ENCODE results near the gene CHMP4A. TPM values are rescaled to one million over a fixed set of nuclear protein-coding genes. Genes with fewer than 3 reads are reported as not detected.

CHMP4A gene
- total and polyA plus RNA-seq, 2 of the 13 experiments (the other 11 are each of a cell fraction or from before 2014, with no cell fraction given), result 83.6 to 113 TPM

GRCh38 chr14:24232121-24232644 is 18.9 kb upstream of the CHMP4A start, which contains the start of gene NEDD8 (continued):
- no peak for TF ChIP-seq REL (CRISPR knock-in tag; conservative IDR thresholded peaks at IDR 0.05)
- TF ChIP-seq ZBTB21 (CRISPR knock-in tag; IDR thresholded peaks at IDR 0.05), result peak; percentile 97
- peak; percentile 30; the same call in 1 of the 2 replicates for TF ChIP-seq HES4 (CRISPR knock-in tag; IDR thresholded peaks at IDR 0.05; ENCODE audit: borderline replicate concordance)
- TF ChIP-seq SP5 (CRISPR knock-in tag; IDR thresholded peaks at IDR 0.05; ENCODE audit: borderline replicate concordance, low read depth), result peak; percentile 48; the same call in 1 of the 2 replicates
- no peak for TF ChIP-seq GATAD2A (CRISPR knock-in tag; IDR thresholded peaks at IDR 0.05)
- TF ChIP-seq ZNF879 (CRISPR knock-in tag; IDR thresholded peaks at IDR 0.05), result no peak
- TF ChIP-seq ZNF362 (CRISPR knock-in tag; IDR thresholded peaks at IDR 0.05; ENCODE audit: borderline replicate concordance), result no peak
- TF ChIP-seq TERF1 (CRISPR knock-in tag; IDR thresholded peaks at IDR 0.05), result peak; percentile 12; the same call in 1 of the 2 replicates
- peak; percentile 97; the same call in 1 of the 2 replicates for TF ChIP-seq ZNF674 (CRISPR knock-in tag; IDR thresholded peaks at IDR 0.05; ENCODE audit: low read depth)
- TF ChIP-seq ZNF451 (CRISPR knock-in tag; IDR thresholded peaks at IDR 0.05), result peak; percentile 25; the same call in 1 of the 2 replicates
- peak; percentile 27; the same call in 1 of the 2 replicates for TF ChIP-seq ZNF580 (CRISPR knock-in tag; IDR thresholded peaks at IDR 0.05; ENCODE audit: borderline replicate concordance, low read depth)
- TF ChIP-seq TBP (CRISPR knock-in tag; IDR thresholded peaks at IDR 0.05), result peak; percentile 96; the same call in 1 of the 2 replicates
- peak; percentile 75 for TF ChIP-seq HOMEZ (CRISPR knock-in tag; IDR thresholded peaks at IDR 0.05; ENCODE audit: low read depth)
- TF ChIP-seq EP300 (IDR thresholded peaks at IDR 0.05; ENCODE audit: low read depth in 2 of 2, low read length in 2 of 2), result no peak; a peak in 1 of 4 replicates
- no peak; the same call in 1 of the 2 replicates for TF ChIP-seq EP300 (CRISPR knock-in tag; IDR thresholded peaks at IDR 0.05; ENCODE audit: borderline replicate concordance)
- TF ChIP-seq GMEB2 (CRISPR knock-in tag; IDR thresholded peaks at IDR 0.05; ENCODE audit: low read depth), result peak; percentile 67
- no peak for TF ChIP-seq ZBTB44 (CRISPR knock-in tag; IDR thresholded peaks at IDR 0.05)
- peak; percentile 100; the same call in 1 of the 2 replicates for TF ChIP-seq ZNF513 (CRISPR knock-in tag; conservative IDR thresholded peaks at IDR 0.05)
- TF ChIP-seq SMARCE1 (IDR thresholded peaks at IDR 0.05; ENCODE audit: borderline replicate concordance), result no peak
- TF ChIP-seq EZH2 (conservative IDR thresholded peaks at IDR 0.05; ENCODE audit: low read depth, low read length), result no peak
- TF ChIP-seq SALL2 (CRISPR knock-in tag; IDR thresholded peaks at IDR 0.05), result no peak

Data from HepG2 (cell line).